ENCODE measurements around the gene NUP98.
"Not testable (repeated sequence)": the region's sequence is repeated elsewhere in the genome, so short reads cannot be mapped to it uniquely, and the experiment has no call there.

Gene NUP98

GRCh38 chr11:3662856-3663255 lies 134.5 kb downstream of the NUP98 start:
- no peak for DNase-seq
- H3K27me3 ChIP-seq (replicated peaks in 2 of 5; ENCODE audit: control insufficient read depth in 4 of 5, insufficient read depth in 5 of 5, low read length in 4 of 5), result no peaks in the 10 kb centered on the region
- H3K27ac ChIP-seq (ENCODE audit: insufficient read depth in 1 of 2, low read depth in 1 of 2, low read length in 2 of 2, poor library complexity in 1 of 2, severe bottlenecking in 2 of 2), result no peak overlapping the region
- no peak overlapping the region for H3K4me3 ChIP-seq (ENCODE audit: control insufficient read depth in 1 of 7, extremely low read depth in 1 of 7, insufficient read depth in 4 of 7, low read depth in 2 of 7, low read length in 6 of 7)
- POLR2A ChIA-PET, result no interaction called here
- peaks cover 3 to 34% (median 24%) of the 10 kb centered on the region in 4 experiments for H3K36me3 ChIP-seq (ENCODE audit: control insufficient read depth in 4 of 4, insufficient read depth in 4 of 4, low read length in 3 of 4)
- CTCF ChIA-PET, result interaction anchor here (0.6 to 1.3 kb wide), 2 partner anchors 15 to 18 kb away, joined by 3 read pairs; no protein-coding TSS in a partner anchor
- peaks cover 0 to 10% (median 3%) of the 10 kb centered on the region in 4 experiments for H3K4me1 ChIP-seq (ENCODE audit: control extremely low read depth in 1 of 4, control insufficient read depth in 4 of 4, insufficient read depth in 4 of 4, low read length in 3 of 4)
- no peaks in the 10 kb centered on the region for H3K9me3 ChIP-seq (ENCODE audit: control extremely low read depth in 1 of 5, control insufficient read depth in 4 of 5, insufficient read depth in 2 of 5, low read depth in 1 of 5, low read length in 4 of 5)

DNA sequence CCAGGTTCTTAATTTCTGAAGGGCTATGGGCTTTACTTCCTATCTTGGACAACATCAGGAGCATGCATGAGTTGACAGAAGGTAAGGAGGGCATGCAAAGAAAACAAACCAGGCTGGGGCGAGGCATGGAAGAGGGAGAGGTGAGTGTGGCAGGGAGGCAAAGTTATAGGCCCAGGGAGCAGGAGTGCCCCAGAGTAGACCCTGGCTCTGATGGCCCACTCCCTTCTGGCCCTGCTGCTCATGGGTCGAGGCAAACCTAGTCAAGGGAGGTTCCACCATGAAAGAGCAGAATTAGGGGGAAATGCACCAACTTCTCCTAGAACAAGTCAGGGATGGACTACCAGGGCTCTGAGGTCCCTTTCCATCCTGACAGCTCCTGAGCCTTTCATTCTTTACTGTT lies 136.4 kb downstream of the NUP98 start:
- POLR2A ChIA-PET, result no interaction called here
- CTCF ChIA-PET, result no interaction called here
- Histone ChIP-seq H3K9me3 (ENCODE audit: control extremely low read depth in 1 of 5, control insufficient read depth in 4 of 5, insufficient read depth in 2 of 5, low read depth in 1 of 5, low read length in 4 of 5) (no peaks in the 10 kb centered on the region), H3K36me3 (ENCODE audit: control insufficient read depth in 4 of 4, insufficient read depth in 4 of 4, low read length in 3 of 4) (peaks cover 3 to 16% (median 12%) of the 10 kb centered on the region in 4 experiments), H3K27me3 (replicated peaks in 2 of 5; ENCODE audit: control insufficient read depth in 4 of 5, insufficient read depth in 5 of 5, low read length in 4 of 5) (no peaks in the 10 kb centered on the region), H3K27ac (ENCODE audit: insufficient read depth in 1 of 2, low read depth in 1 of 2, low read length in 2 of 2, poor library complexity in 1 of 2, severe bottlenecking in 2 of 2) (no peak overlapping the region), H3K4me1 (ENCODE audit: control extremely low read depth in 1 of 4, control insufficient read depth in 4 of 4, insufficient read depth in 4 of 4, low read length in 3 of 4) (peaks cover 0 to 6% (median 1%) of the 10 kb centered on the region in 4 experiments), H3K4me3 (ENCODE audit: control insufficient read depth in 1 of 7, extremely low read depth in 1 of 7, insufficient read depth in 4 of 7, low read depth in 2 of 7, low read length in 6 of 7) (no peak overlapping the region)
- DNase-seq, result no peak
- WGBS (ENCODE audit: insufficient coverage), result 92% methylated on average over 2 of the region's 2 CpGs

- peaks cover 0 to 2% (median 0%) of the 10 kb centered on the region in 5 experiments for H3K27me3 ChIP-seq (replicated peaks in 2 of 5; ENCODE audit: control insufficient read depth in 4 of 5, insufficient read depth in 5 of 5, low read length in 4 of 5)
- H3K27ac ChIP-seq (ENCODE audit: insufficient read depth in 1 of 2, low read depth in 1 of 2, low read length in 2 of 2, poor library complexity in 1 of 2, severe bottlenecking in 2 of 2), result no peak overlapping the region
- ChIA-PET CTCF (interaction anchor here (0.9 kb wide), 1 partner anchor 14 kb away, joined by 3 read pairs; no protein-coding TSS in a partner anchor), POLR2A (no interaction called here)
- no peak for DNase-seq
- no peaks in the 10 kb centered on the region for H3K4me1 ChIP-seq (ENCODE audit: control extremely low read depth in 1 of 4, control insufficient read depth in 4 of 4, insufficient read depth in 4 of 4, low read length in 3 of 4)
- WGBS (ENCODE audit: insufficient coverage), result 97% methylated on average over 30 of the region's 33 CpGs
- H3K9me3 ChIP-seq (ENCODE audit: control extremely low read depth in 1 of 5, control insufficient read depth in 4 of 5, insufficient read depth in 2 of 5, low read depth in 1 of 5, low read length in 4 of 5), result no peaks in the 10 kb centered on the region
- no peak overlapping the region for H3K4me3 ChIP-seq (ENCODE audit: control insufficient read depth in 1 of 7, extremely low read depth in 1 of 7, insufficient read depth in 4 of 7, low read depth in 2 of 7, low read length in 6 of 7)
- H3K36me3 ChIP-seq (ENCODE audit: control insufficient read depth in 4 of 4, insufficient read depth in 4 of 4, low read length in 3 of 4), result peaks cover 3 to 7% (median 5%) of the 10 kb centered on the region in 4 experiments
Observed at GRCh38 chr11:3659595-3660515, 137.5 kb downstream of the NUP98 start.

DNA sequence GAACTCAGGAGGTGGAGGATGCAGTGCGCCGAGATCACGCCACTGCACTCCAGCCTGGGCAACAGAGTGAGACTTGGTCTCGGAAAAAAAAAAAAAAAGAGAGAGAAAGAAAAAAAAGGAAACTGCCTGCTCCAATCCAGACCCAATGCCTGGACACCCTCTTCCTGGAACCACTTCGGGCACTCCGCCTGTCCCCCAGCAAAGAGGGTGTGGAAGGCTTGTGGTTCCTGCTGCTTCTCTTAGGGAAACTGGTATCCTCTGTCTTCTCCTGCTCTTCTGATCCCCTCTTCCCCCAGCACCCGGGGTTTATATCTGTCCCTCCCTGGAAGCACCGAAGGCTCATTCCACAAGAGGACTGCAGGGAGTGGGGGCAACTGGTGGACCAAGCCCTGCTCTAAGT lies 139.1 kb downstream of the NUP98 start:
- Histone ChIP-seq H3K4me3 (ENCODE audit: control insufficient read depth in 1 of 7, extremely low read depth in 1 of 7, insufficient read depth in 4 of 7, low read depth in 2 of 7, low read length in 6 of 7) (no peak overlapping the region), H3K27ac (ENCODE audit: insufficient read depth in 1 of 2, low read depth in 1 of 2, low read length in 2 of 2, poor library complexity in 1 of 2, severe bottlenecking in 2 of 2) (no peak overlapping the region), H3K4me1 (ENCODE audit: control extremely low read depth in 1 of 4, control insufficient read depth in 4 of 4, insufficient read depth in 4 of 4, low read length in 3 of 4) (no peaks in the 10 kb centered on the region), H3K27me3 (replicated peaks in 2 of 5; ENCODE audit: control insufficient read depth in 4 of 5, insufficient read depth in 5 of 5, low read length in 4 of 5) (peaks cover 0 to 5% (median 0%) of the 10 kb centered on the region in 5 experiments), H3K36me3 (ENCODE audit: control insufficient read depth in 4 of 4, insufficient read depth in 4 of 4, low read length in 3 of 4) (no peaks in the 10 kb centered on the region), H3K9me3 (ENCODE audit: control extremely low read depth in 1 of 5, control insufficient read depth in 4 of 5, insufficient read depth in 2 of 5, low read depth in 1 of 5, low read length in 4 of 5) (no peaks in the 10 kb centered on the region)
- 95% methylated on average over 4 of the region's 8 CpGs for WGBS (ENCODE audit: insufficient coverage)
- POLR2A ChIA-PET, result no interaction called here
- CTCF ChIA-PET, result no interaction called here
- DNase-seq, result no peak

DNA sequence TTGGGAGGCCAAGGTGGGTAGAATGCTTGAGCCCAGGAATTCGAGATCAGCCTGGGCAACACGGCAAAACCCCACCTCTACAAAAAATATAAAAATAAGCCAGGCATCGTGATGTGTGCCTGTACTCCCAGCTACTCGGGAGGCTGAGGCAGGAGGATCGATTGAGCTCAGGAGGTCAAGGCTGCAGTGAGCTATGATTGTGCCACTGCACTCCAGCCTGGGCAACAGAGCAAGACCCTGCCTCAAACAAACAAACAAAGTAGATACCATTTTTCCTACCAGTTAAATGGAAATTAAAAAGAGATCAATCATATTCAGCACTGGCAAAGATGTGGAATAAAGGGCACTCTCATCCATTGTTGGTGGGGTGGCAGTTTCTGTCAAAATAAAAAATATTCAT lies 140.0 kb downstream of the NUP98 start:
- H3K9me3 ChIP-seq (ENCODE audit: control extremely low read depth in 1 of 5, control insufficient read depth in 4 of 5, insufficient read depth in 2 of 5, low read depth in 1 of 5, low read length in 4 of 5); H3K36me3 ChIP-seq (ENCODE audit: control insufficient read depth in 4 of 4, insufficient read depth in 4 of 4, low read length in 3 of 4); H3K4me1 ChIP-seq (ENCODE audit: control extremely low read depth in 1 of 4, control insufficient read depth in 4 of 4, insufficient read depth in 4 of 4, low read length in 3 of 4); DNase-seq; H3K27ac ChIP-seq (ENCODE audit: insufficient read depth in 1 of 2, low read depth in 1 of 2, low read length in 2 of 2, poor library complexity in 1 of 2, severe bottlenecking in 2 of 2); H3K27me3 ChIP-seq (replicated peaks in 2 of 5; ENCODE audit: control insufficient read depth in 4 of 5, insufficient read depth in 5 of 5, low read length in 4 of 5); H3K4me3 ChIP-seq (ENCODE audit: control insufficient read depth in 1 of 7, extremely low read depth in 1 of 7, insufficient read depth in 4 of 7, low read depth in 2 of 7, low read length in 6 of 7); POLR2A ChIA-PET: not testable (repeated sequence)
- 97% methylated on average over 4 of the region's 5 CpGs for WGBS (ENCODE audit: insufficient coverage)
- CTCF ChIA-PET, result interaction anchor here (0.6 to 1.5 kb wide), 2 partner anchors 16 to 31 kb away, joined by 3 read pairs; no protein-coding TSS in a partner anchor

- Histone ChIP-seq H3K36me3 (ENCODE audit: control insufficient read depth in 4 of 4, insufficient read depth in 4 of 4, low read length in 3 of 4) (no peaks in the 10 kb centered on the region), H3K4me1 (ENCODE audit: control extremely low read depth in 1 of 4, control insufficient read depth in 4 of 4, insufficient read depth in 4 of 4, low read length in 3 of 4) (no peaks in the 10 kb centered on the region), H3K27me3 (replicated peaks in 2 of 5; ENCODE audit: control insufficient read depth in 4 of 5, insufficient read depth in 5 of 5, low read length in 4 of 5) (peaks cover 0 to 5% (median 0%) of the 10 kb centered on the region in 5 experiments), H3K9me3 (ENCODE audit: control extremely low read depth in 1 of 5, control insufficient read depth in 4 of 5, insufficient read depth in 2 of 5, low read depth in 1 of 5, low read length in 4 of 5) (no peaks in the 10 kb centered on the region), H3K27ac (ENCODE audit: insufficient read depth in 1 of 2, low read depth in 1 of 2, low read length in 2 of 2, poor library complexity in 1 of 2, severe bottlenecking in 2 of 2) (no peak overlapping the region), H3K4me3 (ENCODE audit: control insufficient read depth in 1 of 7, extremely low read depth in 1 of 7, insufficient read depth in 4 of 7, low read depth in 2 of 7, low read length in 6 of 7) (no peak overlapping the region)
- WGBS (ENCODE audit: insufficient coverage), result 90% methylated on average over 3 of the region's 3 CpGs
- DNase-seq, result no peak
- ChIA-PET POLR2A (no interaction called here), CTCF (interaction anchor here (0.7 kb wide), 1 partner anchor 12 kb away, joined by 3 read pairs; no protein-coding TSS in a partner anchor)
Observed at GRCh38 chr11:3655547-3655946, 141.8 kb downstream of the NUP98 start.

- H3K4me3 ChIP-seq (ENCODE audit: control insufficient read depth in 1 of 7, extremely low read depth in 1 of 7, insufficient read depth in 4 of 7, low read depth in 2 of 7, low read length in 6 of 7); H3K4me1 ChIP-seq (ENCODE audit: control extremely low read depth in 1 of 4, control insufficient read depth in 4 of 4, insufficient read depth in 4 of 4, low read length in 3 of 4); H3K36me3 ChIP-seq (ENCODE audit: control insufficient read depth in 4 of 4, insufficient read depth in 4 of 4, low read length in 3 of 4); POLR2A ChIA-PET; H3K9me3 ChIP-seq (ENCODE audit: control extremely low read depth in 1 of 5, control insufficient read depth in 4 of 5, insufficient read depth in 2 of 5, low read depth in 1 of 5, low read length in 4 of 5); H3K27ac ChIP-seq (ENCODE audit: insufficient read depth in 1 of 2, low read depth in 1 of 2, low read length in 2 of 2, poor library complexity in 1 of 2, severe bottlenecking in 2 of 2); H3K27me3 ChIP-seq (replicated peaks in 2 of 5; ENCODE audit: control insufficient read depth in 4 of 5, insufficient read depth in 5 of 5, low read length in 4 of 5); CTCF ChIA-PET; DNase-seq: not testable (repeated sequence)
- no CpG with 5 or more reads among the region's 3 CpGs for WGBS (ENCODE audit: insufficient coverage)
Observed at GRCh38 chr11:3652514-3652913, 144.8 kb downstream of the NUP98 start.
